ENCODE results near the gene RAPH1.

Gene RAPH1

GRCh38 chr2:203535078-203535783, at the start of gene RAPH1:
RAPH1 (minus strand) TSS chr2:203535301; CDS start chr2:203495353, 39,948 bp downstream.
- peak; percentile 66 for DNase-seq

GRCh38 chr2:203584784-203585183, 49.7 kb upstream of the RAPH1 start:
- no peak for DNase-seq

GRCh38 chr2:203583701-203584100, 48.6 kb upstream of the RAPH1 start:
- DNase-seq, result peak; percentile 18

- no peak for DNase-seq
Observed at GRCh38 chr2:203583084-203583695, 48.1 kb upstream of the RAPH1 start.

GRCh38 chr2:203582468-203582867, 47.4 kb upstream of the RAPH1 start:
- DNase-seq, result no peak

- no peak for DNase-seq
Observed at GRCh38 chr2:203580844-203581243, 45.7 kb upstream of the RAPH1 start.

- no peak for DNase-seq
Observed at GRCh38 chr2:203579730-203580129, 44.6 kb upstream of the RAPH1 start.

- DNase-seq, result peak; percentile 48
Observed at GRCh38 chr2:203578759-203579643, 43.9 kb upstream of the RAPH1 start.

- DNase-seq, result no peak
Observed at GRCh38 chr2:203574824-203575223, 39.7 kb upstream of the RAPH1 start.

GRCh38 chr2:203572316-203572715, 37.2 kb upstream of the RAPH1 start:
- DNase-seq, result no peak

GRCh38 chr2:203569677-203570316, 34.7 kb upstream of the RAPH1 start:
- no peak for DNase-seq

GRCh38 chr2:203567691-203568090, 32.6 kb upstream of the RAPH1 start:
- no peak for DNase-seq

GRCh38 chr2:203566161-203566560, 31.1 kb upstream of the RAPH1 start:
- DNase-seq, result no peak

- DNase-seq, result no peak
Observed at GRCh38 chr2:203565076-203565475, 30.0 kb upstream of the RAPH1 start.

- no peak for DNase-seq
Observed at GRCh38 chr2:203562268-203562667, 27.2 kb upstream of the RAPH1 start.

- no peak for DNase-seq
Observed at GRCh38 chr2:203559641-203560040, 24.5 kb upstream of the RAPH1 start.

GRCh38 chr2:203553784-203554183, 18.7 kb upstream of the RAPH1 start:
- no peak for DNase-seq

- DNase-seq, result no peak
Observed at GRCh38 chr2:203551778-203552177, 16.7 kb upstream of the RAPH1 start.

GRCh38 chr2:203550266-203550665, 15.2 kb upstream of the RAPH1 start:
- DNase-seq, result no peak

- DNase-seq, result no peak
Observed at GRCh38 chr2:203549406-203549805, 14.3 kb upstream of the RAPH1 start.

- DNase-seq, result no peak
Observed at GRCh38 chr2:203548887-203549286, 13.8 kb upstream of the RAPH1 start.

GRCh38 chr2:203547356-203547755, 12.3 kb upstream of the RAPH1 start:
- DNase-seq, result no peak

- DNase-seq, result no peak
Observed at GRCh38 chr2:203544402-203544801, 9.3 kb upstream of the RAPH1 start.

All from activated naive CD4-positive, alpha-beta T cell treated with Interleukin-2 at 50 U/mL for 16 hours (primary cell).